Stimulated activated CD8-positive, alpha-beta memory T cell treated with anti-CD3 and anti-CD28 coated beads, Interleukin-2, amount 100 ng/mL, for 1 hour (primary cell): ENCODE measurements around the gene CACNB1.

Experiments
- DNase-seq, 2 donors: peaks; one replicate each; pipeline ENCODE4 v3.0.0-alpha.2; 2020; ENCODE audit warnings: low read depth in 2 of 2

The CACNB1 gene

GRCh38 chr17:39123627-39124026, 73.8 kb downstream of the CACNB1 start:
- DNase-seq: no peak
